Smooth muscle cell of the pulmonary artery (primary cell): ENCODE measurements around the gene EMP2. TPM values are rescaled to one million over a fixed set of nuclear protein-coding genes. Genes with fewer than 3 reads are reported as not detected.

ENCODE experiments used
- total RNA-seq: library from RNA; depleted of rRNA; stranded (reverse); fragments of >200 nt; gene quantifications from 2 replicates; pipeline ENCODE4 v1.2.3, GENCODE V29; 2014

EMP2 gene
- total RNA-seq, result 13.0 and 32.8 TPM in 2 replicates

GRCh38 chr16:10579965-10580882 lies at the start of gene EMP2:
EMP2 (minus strand) TSS chr16:10580598; CDS start chr16:10547617, 32,981 bp downstream.

Other genes with a start within 250 kb of the EMP2 start
- gene ATF7IP2, start 194.5 kb downstream of the EMP2 start, total RNA-seq, result 2.8 and 4.6 TPM in 2 replicates
- gene TEKT5, start 114.3 kb upstream of the EMP2 start, total RNA-seq, result 0.07 and 0.13 TPM in 2 replicates
- gene NUBP1, start 163.2 kb upstream of the EMP2 start, total RNA-seq, result 12.5 and 13.6 TPM in 2 replicates
- gene TVP23A, start 238.2 kb upstream of the EMP2 start, total RNA-seq, result 0.07 TPM in 1 of 2 replicates, not detected in the other